ENCODE data around the gene USHBP1. TPM values are rescaled to one million over a fixed set of nuclear protein-coding genes. Genes with fewer than 3 reads are reported as not detected.

The USHBP1 gene, protein sequence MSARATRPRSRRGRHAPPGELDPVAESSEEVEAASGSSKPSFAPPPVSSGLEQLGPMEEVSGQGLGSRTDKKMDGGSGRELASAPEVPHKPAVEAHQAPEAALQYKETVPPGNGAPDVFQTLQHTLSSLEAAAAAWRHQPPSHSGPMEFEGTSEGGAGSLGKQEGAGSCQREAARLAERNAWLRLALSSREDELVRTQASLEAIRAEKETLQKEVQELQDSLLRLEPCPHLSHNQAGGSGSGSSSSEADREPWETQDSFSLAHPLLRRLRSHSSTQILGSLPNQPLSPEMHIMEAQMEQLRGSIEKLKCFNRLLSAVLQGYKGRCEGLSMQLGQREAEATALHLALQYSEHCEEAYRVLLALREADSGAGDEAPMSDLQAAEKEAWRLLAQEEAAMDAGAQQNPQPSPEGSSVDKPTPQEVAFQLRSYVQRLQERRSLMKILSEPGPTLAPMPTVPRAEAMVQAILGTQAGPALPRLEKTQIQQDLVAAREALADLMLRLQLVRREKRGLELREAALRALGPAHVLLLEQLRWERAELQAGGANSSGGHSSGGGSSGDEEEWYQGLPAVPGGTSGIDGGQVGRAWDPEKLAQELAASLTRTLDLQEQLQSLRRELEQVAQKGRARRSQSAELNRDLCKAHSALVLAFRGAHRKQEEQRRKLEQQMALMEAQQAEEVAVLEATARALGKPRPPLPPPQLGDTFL
- under 1 TPM; 0.07 to 0.27 TPM for total RNA-seq
- polyA plus RNA-seq: not detected

DNA sequence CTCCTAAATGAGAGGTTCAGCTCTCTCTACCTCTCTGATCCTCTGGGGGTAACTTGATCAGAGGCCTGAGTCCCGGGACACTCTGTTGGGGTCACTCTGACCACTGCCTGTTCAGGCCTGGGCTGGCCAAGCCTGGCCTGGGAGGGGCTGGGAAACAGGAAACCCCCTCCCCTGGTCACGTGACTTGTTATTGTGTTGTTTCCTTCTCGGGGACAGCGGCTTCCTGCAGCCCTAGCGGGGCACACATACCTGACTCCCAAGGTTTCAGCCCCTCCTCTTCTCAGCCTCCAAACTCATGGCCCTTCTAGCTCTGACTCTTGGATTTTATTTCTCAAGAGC lies at the start of gene USHBP1:
Gene USHBP1, minus strand, starts transcription at position 105 of the 339 bp plus-strand sequence. CDS start 446 bp downstream, outside the sequence.
- peak within 1 kb of the TSS in 1 of 7 donors; percentile 54 for H3K4me3 Mint-ChIP-seq
- H3K9me3 Mint-ChIP-seq: no peaks in the 10 kb centered on the region
- no peak for DNase-seq
- Histone ChIP-seq H3K27ac (ENCODE audit: low read depth, low read length) (no peak within 1 kb of the TSS), H3K4me3 (ENCODE audit: low read length) (no peak within 1 kb of the TSS), H3K27me3 (ENCODE audit: insufficient read depth, low read length, poor library complexity, severe bottlenecking) (no peaks in the 10 kb centered on the region), H3K9me3 (ENCODE audit: low read length) (no peaks in the 10 kb centered on the region), H3K4me1 (ENCODE audit: insufficient read depth, low read length) (peaks cover 21% of the 10 kb centered on the region), H3K36me3 (ENCODE audit: insufficient read depth, low read length) (no peaks in the 10 kb centered on the region)
- H3K4me1 Mint-ChIP-seq: peaks cover 23 to 31% (median 25%) of the 10 kb centered on the region in 3 donors
- CTCF ChIA-PET: interaction anchor here (1.5 to 11.2 kb wide), 4 partner anchors 15 to 29 kb away, joined by 3 to 93 read pairs (median 4); partner anchors contain the start of gene ANKLE1
- no peaks in the 10 kb centered on the region for H3K27me3 Mint-ChIP-seq
- peaks cover 0 to 15% (median 0%) of the 10 kb centered on the region in 3 donors for H3K36me3 Mint-ChIP-seq
- peak within 1 kb of the TSS in 1 of 8 donors; percentile 83 for H3K27ac Mint-ChIP-seq
- POLR2A ChIA-PET: no interaction called here

DNA sequence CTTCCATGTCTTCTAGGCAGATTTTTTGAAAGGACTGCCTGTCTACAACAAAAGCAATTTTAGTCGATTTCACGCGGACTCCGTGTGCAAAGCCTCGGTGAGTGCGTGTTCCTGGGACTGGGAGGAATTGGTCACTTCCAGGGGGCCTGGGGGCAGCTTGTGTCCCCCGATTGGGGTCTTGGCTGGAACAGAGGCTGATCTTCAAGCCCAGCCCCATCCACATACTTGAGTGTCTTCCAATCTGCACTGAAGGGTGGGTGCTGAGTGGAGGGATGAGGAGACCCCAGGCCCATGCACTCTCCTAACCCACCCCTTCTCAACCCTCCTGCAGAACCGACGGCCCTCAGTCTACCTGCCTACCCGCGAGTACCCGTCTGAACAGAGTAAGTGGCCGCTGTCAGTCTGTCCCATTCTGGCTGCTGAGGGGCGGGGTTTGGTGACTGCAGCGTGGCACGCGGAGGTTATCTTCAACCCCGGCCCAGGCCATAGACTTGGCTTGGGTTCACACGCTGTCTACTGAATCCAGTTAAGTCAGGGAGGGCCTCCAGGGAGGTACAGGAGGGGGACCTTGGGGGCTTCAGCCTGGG lies 49.6 kb upstream of the USHBP1 start:
- H3K4me3 ChIP-seq (ENCODE audit: low read length): no peak overlapping the region
- DNase-seq: no peak
- Mint-ChIP-seq H3K27me3 (peaks cover 0 to 2% of the 10 kb centered on the region in 2 donors), H3K9me3 (no peaks in the 10 kb centered on the region), H3K27ac (no peak overlapping the region), H3K4me3 (peak overlapping the region in 1 of 7 donors; percentile 33), H3K4me1 (peaks cover 21 to 27% (median 22%) of the 10 kb centered on the region in 3 donors), H3K36me3 (peaks cover 0 to 55% (median 0%) of the 10 kb centered on the region in 3 donors)
- H3K27me3 ChIP-seq (ENCODE audit: insufficient read depth, low read length, poor library complexity, severe bottlenecking): no peaks in the 10 kb centered on the region
- ChIA-PET CTCF (interaction anchor here (0.9 kb wide), 1 partner anchor 92 kb away, joined by 3 read pairs; the partner anchor contains the start of gene BST2), POLR2A (no interaction called here)
- H3K9me3 ChIP-seq (ENCODE audit: low read length): no peaks in the 10 kb centered on the region
- H3K4me1 ChIP-seq (ENCODE audit: insufficient read depth, low read length): peaks cover 11% of the 10 kb centered on the region
- no peak overlapping the region for H3K27ac ChIP-seq (ENCODE audit: low read depth, low read length)
- peaks cover 20% of the 10 kb centered on the region for H3K36me3 ChIP-seq (ENCODE audit: insufficient read depth, low read length)

DNA sequence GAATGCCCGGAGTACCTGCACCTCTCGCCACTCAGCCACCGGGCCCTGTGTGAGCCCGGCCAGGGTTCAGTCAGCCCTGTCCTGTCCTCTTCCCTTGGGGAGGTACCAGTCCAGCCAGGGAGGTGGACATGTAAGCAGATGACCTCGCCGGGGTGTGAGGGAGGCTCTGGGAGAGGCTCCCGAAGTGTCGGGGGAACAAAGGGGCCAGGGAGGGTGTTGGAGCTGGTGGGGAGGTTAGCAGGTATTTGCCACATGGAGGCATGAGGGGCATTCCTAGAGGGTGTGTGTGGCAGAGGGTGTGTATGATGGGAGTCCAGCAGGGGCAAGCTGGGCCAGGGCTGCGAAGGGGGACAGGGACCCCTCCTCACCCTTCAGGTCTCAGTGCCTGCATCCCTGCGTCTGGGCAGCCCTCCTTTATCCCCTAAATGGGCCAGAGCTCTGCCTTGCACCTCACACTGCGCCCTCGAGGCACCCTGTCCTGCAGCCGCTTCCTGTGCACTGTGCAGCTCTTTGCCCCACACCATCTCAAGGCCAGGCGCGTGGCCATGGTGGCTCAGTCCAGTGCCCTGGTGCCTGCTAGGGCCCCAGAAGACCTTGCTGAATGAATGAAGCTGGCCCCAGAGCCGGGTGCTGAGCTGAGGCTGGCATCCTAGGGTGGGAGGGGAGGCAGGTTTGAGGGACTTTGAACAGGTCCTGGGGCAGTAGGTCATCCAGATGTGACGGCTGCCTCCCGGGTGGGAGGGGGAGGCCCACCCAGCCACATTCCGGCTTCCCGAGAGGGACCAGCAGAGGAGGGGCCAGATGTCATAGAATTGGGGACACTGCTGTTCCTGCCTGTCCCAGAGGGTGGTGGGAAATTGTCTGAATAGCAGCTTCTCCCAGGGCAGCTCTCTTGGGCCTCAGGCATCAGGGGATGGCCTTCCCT lies 47.9 kb upstream of the USHBP1 start:
- H3K27ac Mint-ChIP-seq: no peak overlapping the region
- peak overlapping the region in 1 of 7 donors; percentile 75 for H3K4me3 Mint-ChIP-seq
- Histone ChIP-seq H3K9me3 (ENCODE audit: low read length) (no peaks in the 10 kb centered on the region), H3K27me3 (ENCODE audit: insufficient read depth, low read length, poor library complexity, severe bottlenecking) (no peaks in the 10 kb centered on the region), H3K4me3 (ENCODE audit: low read length) (no peak overlapping the region), H3K36me3 (ENCODE audit: insufficient read depth, low read length) (peaks cover 20% of the 10 kb centered on the region), H3K4me1 (ENCODE audit: insufficient read depth, low read length) (peaks cover 14% of the 10 kb centered on the region), H3K27ac (ENCODE audit: low read depth, low read length) (no peak overlapping the region)
- H3K36me3 Mint-ChIP-seq: peaks cover 0 to 49% (median 0%) of the 10 kb centered on the region in 3 donors
- DNase-seq: no peak
- ChIA-PET CTCF (interaction anchor here (0.6 to 1.4 kb wide), 5 partner anchors 20 to 115 kb away, joined by 3 read pairs; no protein-coding TSS in a partner anchor), POLR2A (interaction anchor here (0.5 to 0.6 kb wide), 2 partner anchors 24 to 127 kb away, joined by 3 to 9 read pairs; no protein-coding TSS in a partner anchor)
- peaks cover 0 to 2% of the 10 kb centered on the region in 2 donors for H3K27me3 Mint-ChIP-seq
- peaks cover 29 to 36% (median 31%) of the 10 kb centered on the region in 3 donors for H3K4me1 Mint-ChIP-seq
- no peaks in the 10 kb centered on the region for H3K9me3 Mint-ChIP-seq

DNA sequence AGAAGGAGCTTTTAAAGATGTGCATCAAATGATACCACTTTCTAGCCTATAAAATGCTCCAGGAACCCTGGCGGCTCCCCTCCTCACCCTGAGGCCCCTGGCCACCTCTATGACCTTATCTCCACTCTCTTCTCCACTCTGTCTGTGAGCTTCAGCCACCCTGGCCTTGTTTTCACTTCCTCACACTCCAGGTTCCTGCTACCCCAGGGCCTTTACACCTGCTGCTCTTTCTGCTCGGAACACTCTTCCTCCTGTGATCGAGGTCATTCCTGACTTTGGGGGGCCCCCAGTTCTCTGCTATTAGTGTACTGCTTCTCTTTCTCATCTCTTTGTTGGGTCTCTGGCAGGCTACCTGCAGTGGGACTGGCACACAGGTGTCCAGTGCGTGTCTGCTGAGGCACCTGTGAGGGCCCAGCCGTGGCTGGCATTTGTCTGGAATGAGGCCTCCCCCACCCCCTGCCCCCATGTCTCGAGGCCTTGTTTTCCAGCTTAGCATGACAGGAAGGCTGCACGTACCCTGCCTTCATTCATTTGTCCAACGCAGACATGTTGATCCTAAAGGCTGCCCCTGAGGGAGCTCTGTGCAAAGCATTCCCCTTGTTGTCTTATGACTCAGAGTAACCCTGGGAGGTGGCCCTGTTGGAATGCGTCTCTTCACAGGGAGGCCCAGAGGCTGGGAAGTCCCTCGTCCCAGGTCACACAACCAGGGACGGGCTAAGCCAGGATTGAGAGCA lies 47.1 kb upstream of the USHBP1 start:
- POLR2A ChIA-PET: no interaction called here
- Histone ChIP-seq H3K4me1 (ENCODE audit: insufficient read depth, low read length) (peaks cover 17% of the 10 kb centered on the region), H3K36me3 (ENCODE audit: insufficient read depth, low read length) (peaks cover 20% of the 10 kb centered on the region), H3K27ac (ENCODE audit: low read depth, low read length) (no peak overlapping the region), H3K4me3 (ENCODE audit: low read length) (no peak overlapping the region), H3K9me3 (ENCODE audit: low read length) (no peaks in the 10 kb centered on the region), H3K27me3 (ENCODE audit: insufficient read depth, low read length, poor library complexity, severe bottlenecking) (no peaks in the 10 kb centered on the region)
- Mint-ChIP-seq H3K4me1 (peaks cover 29 to 38% (median 32%) of the 10 kb centered on the region in 3 donors), H3K27ac (peak overlapping the region in 5 of 8 donors; percentile 5 to 84 (median 81)), H3K9me3 (no peaks in the 10 kb centered on the region), H3K36me3 (peaks cover 0 to 43% (median 0%) of the 10 kb centered on the region in 3 donors), H3K27me3 (peaks cover 0 to 2% of the 10 kb centered on the region in 2 donors), H3K4me3 (peak overlapping the region; percentile 26 to 83 (median 62))
- DNase-seq: no peak
- CTCF ChIA-PET: interaction anchor here (1.4 kb wide), 1 partner anchor 35 kb away, joined by 3 read pairs; no protein-coding TSS in a partner anchor

DNA sequence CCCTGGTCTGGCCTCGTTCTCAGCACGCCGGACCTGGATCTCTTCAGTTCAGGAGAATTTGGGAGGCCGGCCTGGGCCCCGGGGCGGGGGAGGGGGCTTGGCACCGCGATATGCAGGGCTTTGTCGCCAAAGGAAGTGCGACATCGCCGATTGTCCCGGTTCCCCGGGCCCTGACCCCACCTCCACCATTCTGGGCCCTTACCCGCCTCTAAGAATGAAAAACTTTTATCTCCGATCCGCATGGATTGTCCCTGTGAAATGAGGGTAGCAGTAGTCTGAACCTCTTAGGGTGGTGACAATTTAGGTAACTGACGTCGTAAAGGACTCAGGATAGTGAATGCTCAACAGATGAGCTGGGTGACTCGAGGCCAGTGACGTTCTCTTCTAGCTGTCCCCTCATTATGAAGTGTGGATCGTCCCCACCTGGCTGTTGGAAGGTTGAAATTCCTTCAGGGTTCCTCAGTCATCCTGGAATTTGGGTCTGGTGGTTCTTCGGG lies 45.5 kb upstream of the USHBP1 start:
- H3K4me1 Mint-ChIP-seq: peaks cover 38 to 51% (median 41%) of the 10 kb centered on the region in 3 donors
- H3K4me3 Mint-ChIP-seq: peak overlapping the region; percentile 94 to 99 (median 98)
- peaks cover 13% of the 10 kb centered on the region for H3K36me3 ChIP-seq (ENCODE audit: insufficient read depth, low read length)
- ChIA-PET CTCF (interaction anchor here (1.5 to 2.1 kb wide), 4 partner anchors 15 to 36 kb away, joined by 3 to 13 read pairs (median 8); partner anchors contain the start of gene ANO8), POLR2A (interaction anchor here (0.9 to 1.2 kb wide), 3 partner anchors 22 to 184 kb away, joined by 3 read pairs; no protein-coding TSS in a partner anchor)
- H3K9me3 Mint-ChIP-seq: no peaks in the 10 kb centered on the region
- H3K27me3 Mint-ChIP-seq: peaks cover 0 to 2% of the 10 kb centered on the region in 2 donors
- no peaks in the 10 kb centered on the region for H3K9me3 ChIP-seq (ENCODE audit: low read length)
- no peaks in the 10 kb centered on the region for H3K27me3 ChIP-seq (ENCODE audit: insufficient read depth, low read length, poor library complexity, severe bottlenecking)
- H3K36me3 Mint-ChIP-seq: peaks cover 0 to 38% (median 0%) of the 10 kb centered on the region in 3 donors
- no peak for DNase-seq
- H3K4me3 ChIP-seq (ENCODE audit: low read length): peak overlapping the region; percentile 93
- H3K4me1 ChIP-seq (ENCODE audit: insufficient read depth, low read length): peaks cover 25% of the 10 kb centered on the region
- H3K27ac ChIP-seq (ENCODE audit: low read depth, low read length): peak overlapping the region; percentile 89
- H3K27ac Mint-ChIP-seq: peak overlapping the region; percentile 75 to 98 (median 94)

DNA sequence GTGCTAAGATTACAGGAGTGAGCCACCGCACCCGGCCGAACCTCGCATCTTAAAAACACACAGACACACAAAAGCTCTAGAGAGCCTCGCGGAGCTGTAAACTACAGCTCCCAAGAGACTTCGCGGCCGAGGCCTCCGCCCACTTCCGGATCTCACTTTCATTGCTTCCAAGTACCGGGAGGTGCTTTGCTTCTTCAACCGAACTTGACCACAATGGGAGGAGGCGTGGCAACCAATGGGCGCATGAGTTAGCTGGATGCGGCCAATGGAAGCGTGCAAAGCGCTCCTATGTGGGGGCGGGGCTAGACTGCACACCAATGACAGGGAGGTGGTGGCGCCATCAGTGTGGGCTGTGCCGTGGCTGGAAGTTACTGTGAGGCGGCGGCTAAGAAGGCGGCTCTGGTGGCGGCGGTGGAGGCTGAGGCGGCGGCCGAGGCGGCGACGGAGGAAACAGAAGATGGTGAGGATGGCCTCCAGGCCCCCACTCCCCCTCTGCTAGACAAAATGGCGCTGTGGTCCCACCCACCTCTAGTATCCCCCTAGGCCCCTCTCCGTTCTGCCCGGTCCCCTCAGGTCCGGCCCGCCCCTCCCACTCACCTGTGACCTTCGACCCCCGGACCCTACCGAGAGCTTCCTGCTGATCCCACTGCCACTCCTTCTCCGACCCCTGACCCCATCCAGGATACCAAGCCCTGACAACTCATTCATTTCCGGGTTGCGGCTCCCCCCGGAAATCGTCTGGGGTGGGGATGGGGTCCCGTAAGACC lies 44.8 kb upstream of the USHBP1 start, which contains the start of gene DDA1:
Gene DDA1, plus strand, starts transcription at position 366 of the 767 bp plus-strand sequence. Its CDS starts 92 bp downstream, at position 458.
- H3K4me3 ChIP-seq (ENCODE audit: low read length): peak within 1 kb of the TSS; percentile 93
- POLR2A ChIA-PET: interaction anchor here (0.5 to 1.7 kb wide), 17 partner anchors 17 to 1215 kb away, joined by 3 to 9 read pairs (median 4); partner anchors contain the start of genes ANO8, BABAM1, BST2 and JUND
- peaks cover 42 to 57% (median 47%) of the 10 kb centered on the region in 3 donors for H3K4me1 Mint-ChIP-seq
- peaks cover 0 to 33% (median 0%) of the 10 kb centered on the region in 3 donors for H3K36me3 Mint-ChIP-seq
- H3K4me1 ChIP-seq (ENCODE audit: insufficient read depth, low read length): peaks cover 26% of the 10 kb centered on the region
- peaks cover 0 to 2% of the 10 kb centered on the region in 2 donors for H3K27me3 Mint-ChIP-seq
- CTCF ChIA-PET: interaction anchor here (1.0 to 2.1 kb wide), 9 partner anchors 11 to 97 kb away, joined by 3 to 13 read pairs (median 4); partner anchors contain the start of gene ANO8
- peak within 1 kb of the TSS; percentile 94 to 99 (median 98) for H3K4me3 Mint-ChIP-seq
- peak within 1 kb of the TSS; percentile 87 to 98 (median 96) for H3K27ac Mint-ChIP-seq
- no peaks in the 10 kb centered on the region for H3K9me3 ChIP-seq (ENCODE audit: low read length)
- no peaks in the 10 kb centered on the region for H3K27me3 ChIP-seq (ENCODE audit: insufficient read depth, low read length, poor library complexity, severe bottlenecking)
- no peaks in the 10 kb centered on the region for H3K9me3 Mint-ChIP-seq
- H3K36me3 ChIP-seq (ENCODE audit: insufficient read depth, low read length): peaks cover 9% of the 10 kb centered on the region
- H3K27ac ChIP-seq (ENCODE audit: low read depth, low read length): peak within 1 kb of the TSS; percentile 89
- DNase-seq: peak; percentile 98 to 100 (median 99)
